ENCODE results near the gene SIL1.

DNA sequence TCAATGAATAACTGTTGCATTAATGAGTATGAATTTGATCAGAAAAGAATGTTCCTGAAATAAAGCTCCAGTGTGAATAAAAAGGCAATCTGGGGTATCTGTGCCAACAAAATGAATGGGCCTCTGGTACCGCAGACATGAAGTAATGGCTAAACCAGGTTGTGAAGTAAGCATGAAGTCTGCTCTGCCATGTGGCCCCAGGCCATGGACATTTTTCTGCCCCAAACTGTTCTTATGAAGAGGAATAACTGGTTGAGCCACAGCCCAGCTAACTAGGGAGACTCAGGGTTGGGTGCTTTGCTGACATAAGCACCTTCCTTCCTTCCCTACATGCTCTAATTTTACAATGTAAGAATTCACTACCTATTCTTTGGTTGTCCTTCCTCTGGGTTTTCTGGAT lies 175.6 kb downstream of the SIL1 start:
- TF ChIP-seq, protein P1, sequence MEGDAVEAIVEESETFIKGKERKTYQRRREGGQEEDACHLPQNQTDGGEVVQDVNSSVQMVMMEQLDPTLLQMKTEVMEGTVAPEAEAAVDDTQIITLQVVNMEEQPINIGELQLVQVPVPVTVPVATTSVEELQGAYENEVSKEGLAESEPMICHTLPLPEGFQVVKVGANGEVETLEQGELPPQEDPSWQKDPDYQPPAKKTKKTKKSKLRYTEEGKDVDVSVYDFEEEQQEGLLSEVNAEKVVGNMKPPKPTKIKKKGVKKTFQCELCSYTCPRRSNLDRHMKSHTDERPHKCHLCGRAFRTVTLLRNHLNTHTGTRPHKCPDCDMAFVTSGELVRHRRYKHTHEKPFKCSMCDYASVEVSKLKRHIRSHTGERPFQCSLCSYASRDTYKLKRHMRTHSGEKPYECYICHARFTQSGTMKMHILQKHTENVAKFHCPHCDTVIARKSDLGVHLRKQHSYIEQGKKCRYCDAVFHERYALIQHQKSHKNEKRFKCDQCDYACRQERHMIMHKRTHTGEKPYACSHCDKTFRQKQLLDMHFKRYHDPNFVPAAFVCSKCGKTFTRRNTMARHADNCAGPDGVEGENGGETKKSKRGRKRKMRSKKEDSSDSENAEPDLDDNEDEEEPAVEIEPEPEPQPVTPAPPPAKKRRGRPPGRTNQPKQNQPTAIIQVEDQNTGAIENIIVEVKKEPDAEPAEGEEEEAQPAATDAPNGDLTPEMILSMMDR (IDR thresholded peaks at IDR 0.05; ENCODE audit: low read length) = no peak
- no peak for TF ChIP-seq EZH2 (IDR thresholded peaks at IDR 0.05; ENCODE audit: borderline replicate concordance, low read length)

Measured in OCI-LY1 (cell line).